ENCODE data around the gene AADAC. TPM values are rescaled to one million over a fixed set of nuclear protein-coding genes. Genes with fewer than 3 reads are reported as not detected.

The AADAC gene
- total RNA-seq, 3 donors from 2014 or later (not counting 1 experiment from before 2014, with no cell fraction given), result not detected

DNA sequence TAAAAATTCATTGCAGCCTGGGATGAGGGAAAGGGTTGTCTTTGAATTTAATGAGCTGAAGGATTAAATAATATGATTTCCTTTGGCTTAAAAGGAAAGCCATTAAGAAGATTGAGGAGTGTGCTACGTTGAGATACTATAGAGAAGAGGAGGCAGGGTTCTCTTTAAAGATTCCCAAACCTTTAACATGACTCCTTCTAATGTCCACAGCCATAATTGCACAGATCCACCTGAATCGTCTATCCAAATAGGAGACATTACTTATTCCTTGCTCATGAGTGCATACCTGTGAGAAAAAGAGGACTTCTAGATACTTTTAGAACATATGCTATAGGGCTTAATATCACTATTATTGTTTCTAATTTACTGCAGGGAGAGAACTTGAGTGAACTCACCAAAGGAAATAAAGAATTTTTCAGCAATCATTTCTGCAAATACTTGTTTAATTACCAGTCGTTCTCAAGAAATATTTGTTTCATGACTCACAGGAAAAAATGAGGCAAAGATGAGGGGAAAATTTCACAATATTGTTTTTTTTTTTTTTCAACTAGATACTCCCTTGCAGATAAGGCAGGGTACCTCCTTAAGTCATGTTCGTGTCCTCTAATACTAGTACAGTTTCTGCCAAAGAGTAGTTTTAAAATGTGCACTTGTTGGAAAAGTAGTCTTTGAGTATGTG is 50.6 kb downstream of the AADAC start:
- H3K27me3 ChIP-seq (ENCODE audit: control insufficient read depth, insufficient read depth, low read length), result no peaks in the 10 kb centered on the region
- no peaks in the 10 kb centered on the region for H3K9me3 Mint-ChIP-seq
- no peak overlapping the region for H3K4me3 Mint-ChIP-seq
- 89% methylated on average over 2 of the region's 4 CpGs for WGBS (ENCODE audit: insufficient coverage)
- no peaks in the 10 kb centered on the region for H3K27me3 Mint-ChIP-seq (ENCODE audit: low read depth in 2 of 2)
- no peaks in the 10 kb centered on the region for H3K36me3 Mint-ChIP-seq
- H3K4me3 ChIP-seq (ENCODE audit: low read length), result no peak overlapping the region
- no peaks in the 10 kb centered on the region for H3K4me1 ChIP-seq (ENCODE audit: control insufficient read depth, insufficient read depth, low read length)
- DNase-seq (no peak), ATAC-seq (no peak)
- H3K27ac ChIP-seq (ENCODE audit: low read length), result no peak overlapping the region
- H3K9me3 ChIP-seq (ENCODE audit: control insufficient read depth, insufficient read depth, low read length), result no peaks in the 10 kb centered on the region
- no peak overlapping the region for H3K27ac Mint-ChIP-seq
- TF ChIP-seq, protein P1, sequence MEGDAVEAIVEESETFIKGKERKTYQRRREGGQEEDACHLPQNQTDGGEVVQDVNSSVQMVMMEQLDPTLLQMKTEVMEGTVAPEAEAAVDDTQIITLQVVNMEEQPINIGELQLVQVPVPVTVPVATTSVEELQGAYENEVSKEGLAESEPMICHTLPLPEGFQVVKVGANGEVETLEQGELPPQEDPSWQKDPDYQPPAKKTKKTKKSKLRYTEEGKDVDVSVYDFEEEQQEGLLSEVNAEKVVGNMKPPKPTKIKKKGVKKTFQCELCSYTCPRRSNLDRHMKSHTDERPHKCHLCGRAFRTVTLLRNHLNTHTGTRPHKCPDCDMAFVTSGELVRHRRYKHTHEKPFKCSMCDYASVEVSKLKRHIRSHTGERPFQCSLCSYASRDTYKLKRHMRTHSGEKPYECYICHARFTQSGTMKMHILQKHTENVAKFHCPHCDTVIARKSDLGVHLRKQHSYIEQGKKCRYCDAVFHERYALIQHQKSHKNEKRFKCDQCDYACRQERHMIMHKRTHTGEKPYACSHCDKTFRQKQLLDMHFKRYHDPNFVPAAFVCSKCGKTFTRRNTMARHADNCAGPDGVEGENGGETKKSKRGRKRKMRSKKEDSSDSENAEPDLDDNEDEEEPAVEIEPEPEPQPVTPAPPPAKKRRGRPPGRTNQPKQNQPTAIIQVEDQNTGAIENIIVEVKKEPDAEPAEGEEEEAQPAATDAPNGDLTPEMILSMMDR (IDR thresholded peaks at IDR 0.05), result no peak
- no peaks in the 10 kb centered on the region for H3K36me3 ChIP-seq (ENCODE audit: control insufficient read depth, insufficient read depth, low read length)
- intact Hi-C loops (cut with micrococcal nuclease), result no loop called here
- H3K4me1 Mint-ChIP-seq, result no peaks in the 10 kb centered on the region

DNA sequence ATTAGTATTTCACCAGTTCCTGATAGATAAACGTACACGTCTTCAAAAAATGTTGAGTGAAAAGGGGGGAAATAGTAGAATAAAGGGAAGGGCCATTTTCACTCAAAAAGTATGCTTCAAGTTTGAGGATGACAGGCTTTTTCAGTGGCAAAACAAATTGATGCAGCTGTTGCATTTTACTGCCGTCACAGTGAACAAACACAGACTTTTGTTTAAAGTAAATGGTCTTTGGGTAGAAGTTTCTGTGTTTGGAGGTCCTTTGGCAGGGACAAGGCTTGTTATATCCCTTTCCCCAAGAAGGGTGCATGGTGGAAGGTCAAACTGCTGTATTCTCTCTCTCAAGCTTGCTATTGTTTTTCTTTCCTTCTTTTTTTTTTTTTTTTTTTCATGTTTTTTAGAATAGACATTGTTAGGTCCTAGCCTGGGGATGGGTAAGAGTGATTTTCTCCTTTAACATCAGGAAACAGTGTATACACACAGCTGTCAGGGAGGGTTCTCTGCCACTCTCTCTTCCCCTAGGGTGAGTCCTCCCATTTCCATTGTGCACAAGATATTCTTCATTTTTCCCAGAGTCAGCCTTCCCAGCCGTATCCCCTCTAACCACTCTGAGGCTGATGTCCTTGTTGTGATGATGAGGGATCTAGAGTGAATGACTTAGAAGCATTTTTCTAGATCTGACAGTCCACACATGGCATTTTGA is 52.9 kb downstream of the AADAC start:
- DNase-seq, result no peak
- Mint-ChIP-seq H3K27me3 (ENCODE audit: low read depth in 2 of 2) (no peaks in the 10 kb centered on the region), H3K27ac (no peak overlapping the region), H3K4me1 (peaks cover 4% of the 10 kb centered on the region in 2 donors), H3K4me3 (no peak overlapping the region), H3K36me3 (no peaks in the 10 kb centered on the region), H3K9me3 (no peaks in the 10 kb centered on the region)
- Histone ChIP-seq H3K4me1 (ENCODE audit: control insufficient read depth, insufficient read depth, low read length) (no peaks in the 10 kb centered on the region), H3K9me3 (ENCODE audit: control insufficient read depth, insufficient read depth, low read length) (no peaks in the 10 kb centered on the region), H3K4me3 (ENCODE audit: low read length) (no peak overlapping the region), H3K27ac (ENCODE audit: low read length) (no peak overlapping the region), H3K36me3 (ENCODE audit: control insufficient read depth, insufficient read depth, low read length) (no peaks in the 10 kb centered on the region), H3K27me3 (ENCODE audit: control insufficient read depth, insufficient read depth, low read length) (no peaks in the 10 kb centered on the region)
- WGBS (ENCODE audit: insufficient coverage), result 90% methylated on average over 3 of the region's 4 CpGs
- TF ChIP-seq, protein P1 (IDR thresholded peaks at IDR 0.05), result no peak
- intact Hi-C loops (cut with micrococcal nuclease), result no loop called here
- ATAC-seq, result no peak

DNA sequence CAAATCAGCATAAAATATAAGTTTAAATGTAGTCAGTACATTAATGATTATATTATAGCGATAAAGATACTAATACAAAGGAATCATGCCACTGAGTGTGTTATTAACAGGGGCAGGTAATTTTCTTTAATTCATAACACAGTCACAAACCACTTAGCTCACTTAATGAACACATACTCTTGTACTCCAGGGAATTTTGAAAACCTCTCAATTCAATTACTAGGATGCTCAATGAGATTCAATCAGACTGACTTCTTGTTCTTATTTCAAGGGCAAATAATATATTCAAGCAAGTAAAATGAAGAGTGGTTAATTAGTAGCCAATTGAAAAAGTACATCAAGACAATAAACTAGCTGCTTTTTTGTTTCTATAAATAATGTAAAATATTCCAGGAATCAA is 53.8 kb downstream of the AADAC start:
- H3K36me3 Mint-ChIP-seq, result no peaks in the 10 kb centered on the region
- no CpG with 5 or more reads among the region's 1 CpG for WGBS (ENCODE audit: insufficient coverage)

More for the DNA sequence above, 53.8 kb downstream of the AADAC start:
- Histone ChIP-seq H3K27me3 (ENCODE audit: control insufficient read depth, insufficient read depth, low read length) (no peaks in the 10 kb centered on the region), H3K4me3 (ENCODE audit: low read length) (no peak overlapping the region), H3K27ac (ENCODE audit: low read length) (no peak overlapping the region), H3K4me1 (ENCODE audit: control insufficient read depth, insufficient read depth, low read length) (no peaks in the 10 kb centered on the region), H3K36me3 (ENCODE audit: control insufficient read depth, insufficient read depth, low read length) (no peaks in the 10 kb centered on the region), H3K9me3 (ENCODE audit: control insufficient read depth, insufficient read depth, low read length) (no peaks in the 10 kb centered on the region)
- no peak overlapping the region for H3K27ac Mint-ChIP-seq
- TF ChIP-seq, protein P1 (IDR thresholded peaks at IDR 0.05), result no peak
- H3K4me3 Mint-ChIP-seq, result no peak overlapping the region
- H3K27me3 Mint-ChIP-seq (ENCODE audit: low read depth in 2 of 2), result no peaks in the 10 kb centered on the region
- no peak for ATAC-seq
- no peak for DNase-seq
- H3K4me1 Mint-ChIP-seq, result peaks cover 4% of the 10 kb centered on the region in 2 donors
- intact Hi-C loops (cut with micrococcal nuclease), result no loop called here
- no peaks in the 10 kb centered on the region for H3K9me3 Mint-ChIP-seq

Measured in natural killer cell (primary cell).